GM12878 (cell line): ENCODE measurements around the gene CCDC3. TPM values are rescaled to one million over a fixed set of nuclear protein-coding genes. Genes with fewer than 3 reads are reported as not detected.

Experiments
- ATAC-seq: fragments of 200-7000 bp; cut with Tn5 transposase; 3 replicates; pipeline ENCODE4 v1.9.1; 2020; ENCODE audit warnings: mild to moderate bottlenecking, moderate library complexity
- BruUV-seq: library from RNA; stranded (reverse); fragments of 400-500 nt; replicated peaks from 2 replicates; lab custom pipeline; 2021; lab: Mats Ljungman, UMichigan
- CTCF ChIA-PET: fragments of 300-600 bp; sonication (Branson Sonifier 250); formaldehyde crosslinking; extraction: SDS; loops from one replicate; lab custom pipeline; 2021; ENCODE audit warnings: inconsistent platforms; lab: Yijun Ruan, JAX
- POLR2A ChIA-PET: fragments of 350-600 bp; formaldehyde crosslinking; extraction: SDS; loops from one replicate; lab custom pipeline; 2021; ENCODE audit warnings: inconsistent platforms; lab: Charles Lee
- RAD21 ChIA-PET: fragments of 300-600 bp; sonication (Branson Sonifier 250); formaldehyde crosslinking; loops from one replicate; lab custom pipeline; 2023; ENCODE audit warnings: antibody characterized with exemption; ENCODE audit not compliant: unreplicated experiment; lab: Charles Lee
- SMC1A ChIA-PET: fragments of 300-600 bp; sonication (Branson Sonifier 250); formaldehyde crosslinking; loops from one replicate; lab custom pipeline; 2023; ENCODE audit not compliant: unreplicated experiment, uncharacterized antibody; lab: Charles Lee
- DNase-seq: peaks from one replicate; pipeline ENCODE4 v3.0.0-alpha.2; 2011; ENCODE audit warnings: low read depth, low spot score
- FAIRE-seq: peaks from 3 replicates; lab custom pipeline; 2011; peaks lifted over from hg19 to GRCh38; lab: Jason Lieb, UNC
- H2AFZ ChIP-seq: 2 replicates; pipeline ENCODE4 v1.6.0; 2011; ENCODE audit warnings: low read depth, low read length, control low read depth; ENCODE audit not compliant: control insufficient read depth
- H3K27ac ChIP-seq: 2 replicates; pipeline ENCODE4 v1.5.1; 2011; ENCODE audit warnings: control low read depth; ENCODE audit not compliant: control insufficient read depth, insufficient read depth
- H3K27me3 ChIP-seq, 2 experiments: replicated peaks in 1 of 2; 2 replicates each; pipeline versions ENCODE4 v1.6.0 to v1.6.1; 2011; ENCODE audit warnings: low read length in 1 of 2; ENCODE audit not compliant: control insufficient read depth in 2 of 2, insufficient read depth in 2 of 2
- H3K36me3 ChIP-seq, 2 experiments: 2 replicates each; pipeline ENCODE4 v1.5.1; 2011; ENCODE audit warnings: low read length in 1 of 2; ENCODE audit not compliant: control insufficient read depth in 2 of 2, insufficient read depth in 2 of 2
- H3K4me1 ChIP-seq: 2 replicates; pipeline ENCODE4 v1.6.1; 2011; ENCODE audit warnings: mild to moderate bottlenecking, low read length, moderate library complexity, mixed read lengths; ENCODE audit not compliant: control insufficient read depth, insufficient read depth
- H3K4me2 ChIP-seq: 2 replicates; pipeline ENCODE4 v1.6.0; 2011; ENCODE audit warnings: control low read depth; ENCODE audit not compliant: control insufficient read depth, insufficient read depth
- H3K4me3 ChIP-seq: fragments of 200-600 bp; sonication (generic); 2 replicates; pipeline ENCODE4 v1.5.1; 2016
- H3K79me2 ChIP-seq: 2 replicates; pipeline ENCODE4 v1.6.0; 2011; ENCODE audit warnings: low read length; ENCODE audit not compliant: control insufficient read depth, insufficient read depth
- H3K9ac ChIP-seq: 2 replicates; pipeline ENCODE4 v1.8.0; 2011; ENCODE audit warnings: low read length, control low read depth, mixed read lengths; ENCODE audit not compliant: control insufficient read depth, insufficient read depth
- H3K9me3 ChIP-seq: replicated peaks from 3 replicates; pipeline ENCODE4 v1.5.1; 2011; ENCODE audit warnings: mild to moderate bottlenecking, low read length; ENCODE audit not compliant: control insufficient read depth, insufficient read depth
- H4K20me1 ChIP-seq: 2 replicates; pipeline ENCODE4 v1.6.0; 2011; ENCODE audit not compliant: control insufficient read depth, insufficient read depth
- CBX5 ChIP-seq: sonication (generic); IDR thresholded peaks from 2 replicates; pipeline ENCODE4 v1.6.1; 2016; ENCODE audit warnings: low read depth, moderate library complexity, mild to moderate bottlenecking, inconsistent platforms
- DPF2 ChIP-seq: fragments of 450-650 bp; IDR thresholded peaks from 2 replicates; pipeline ENCODE4 v1.6.1; 2017; ENCODE audit warnings: mild to moderate bottlenecking
- EZH2 ChIP-seq: IDR thresholded peaks from 2 replicates; pipeline ENCODE4 v1.6.1; 2012; ENCODE audit warnings: low read depth, mild to moderate bottlenecking, control low read depth, inconsistent platforms, low read length, borderline replicate concordance; ENCODE audit not compliant: control insufficient read depth
- HDAC2 ChIP-seq: fragments of 200-600 bp; sonication (generic); IDR thresholded peaks from 2 replicates; pipeline ENCODE4 v1.6.1; 2017
- IRF5 ChIP-seq: fragments of 450-650 bp; IDR thresholded peaks from 2 replicates; pipeline ENCODE4 v1.6.1; 2017; ENCODE audit warnings: borderline replicate concordance
- JUNB ChIP-seq: IDR thresholded peaks from 2 replicates; pipeline ENCODE4 v1.6.1; 2016; ENCODE audit warnings: antibody characterized with exemption, mild to moderate bottlenecking
- NFYA ChIP-seq: IDR thresholded peaks from 2 replicates; pipeline ENCODE4 v1.6.1; 2011; ENCODE audit warnings: low read depth, mild to moderate bottlenecking, low read length, improper control_type of control experiment, borderline replicate concordance
- NR2F1 ChIP-seq: fragments of 450-650 bp; conservative IDR thresholded peaks from 2 replicates; pipeline ENCODE4 v1.6.1; 2017; ENCODE audit warnings: mild to moderate bottlenecking
- POLR2A ChIP-seq: IDR thresholded peaks from 2 replicates; pipeline ENCODE4 v1.6.1; 2011; ENCODE audit warnings: low read depth, mild to moderate bottlenecking, low read length
- RAD51 ChIP-seq: fragments of 450-650 bp; IDR thresholded peaks from 2 replicates; pipeline ENCODE4 v1.6.1; 2016; ENCODE audit warnings: moderate library complexity, mild to moderate bottlenecking, inconsistent platforms
- RBBP5 ChIP-seq: fragments of 200-600 bp; sonication (generic); conservative IDR thresholded peaks from 2 replicates; pipeline ENCODE4 v1.6.1; 2016
- RFX5 ChIP-seq: IDR thresholded peaks from 2 replicates; pipeline ENCODE4 v1.6.1; 2011; ENCODE audit warnings: low read depth, low read length, improper control_type of control experiment
- SP1 ChIP-seq: IDR thresholded peaks from one replicate; pipeline ENCODE4 v1.6.1; 2011; ENCODE audit warnings: low read depth, low read length
- SRF ChIP-seq, 2 experiments: IDR thresholded peaks; 2 replicates each; pipeline ENCODE4 v1.6.1; 2011; ENCODE audit warnings: low read depth in 2 of 2, low read length in 2 of 2, mild to moderate bottlenecking in 1 of 2, moderate library complexity in 1 of 2
- SUZ12 ChIP-seq: fragments of 200-600 bp; sonication (generic); IDR thresholded peaks from one replicate; pipeline ENCODE4 v1.6.1; 2018; ENCODE audit warnings: antibody characterized with exemption, mild to moderate bottlenecking; ENCODE audit not compliant: unreplicated experiment
- ZBTB4 ChIP-seq: fragments of 450-650 bp; formaldehyde crosslinking; IDR thresholded peaks from 2 replicates; pipeline ENCODE4 v1.4.0; 2022; ENCODE audit warnings: mild to moderate bottlenecking, moderate library complexity
- WGBS: methylation state at CpG from one replicate; pipeline ENCODE4 v1.1.6; 2016; ENCODE audit warnings: low lambda C conversion rate; ENCODE audit not compliant: insufficient replicate concordance, insufficient coverage; ENCODE audit errors: missing lambda C conversion rate; 5-methylcytosine and 5-hydroxymethylcytosine counted together
- in situ Hi-C: fragments of 300-500 bp; cut with MboI; formaldehyde crosslinking; loops from 9 replicates; pipeline ENCODE4 v1.14.3; 2018; ENCODE audit warnings: mixed read lengths
- intact Hi-C: fragments of 100-400 bp; cut with micrococcal nuclease; formaldehyde crosslinking; loops from one replicate; pipeline ENCODE4 v1.14.2; 2022; ENCODE audit not compliant: unreplicated experiment
- polyA plus RNA-seq, 11 experiments: library from polyadenylated mRNA; depleted of rRNA in 4 of 11; unstranded in 6 of 11; stranded (reverse) in 5 of 11; fragments of >200 nt; fragmentation: Nextera tagmentation in 4 of 11; fragmentation: Illumina TruSeq in 1 of 11; extraction: Ambion mirVana in 4 of 11; extraction: Trizol in 1 of 11; gene quantifications; 1 replicate in 1 of 11; 2 replicates in 10 of 11; pipeline versions ENCODE4 v1.2.1 to v1.2.3, GENCODE V29; 2011 to 2016; ENCODE audit warnings: inconsistent platforms in 2 of 11, missing spikeins in 2 of 11, low read depth in 1 of 11
- total RNA-seq, 4 experiments: library from RNA; depleted of rRNA in 3 of 4; stranded (reverse); fragments of >200 nt in 3 of 4; fragmentation: Illumina TruSeq in 1 of 4; extraction: Trizol in 1 of 4; gene quantifications; 2 replicates each; pipeline versions ENCODE4 v1.2.1 to v1.2.3, GENCODE V29; 2013 to 2021
- TF ChIP-seq, protein P1 (sequence below): IDR thresholded peaks from 2 replicates; pipeline ENCODE4 v1.6.1; 2012; ENCODE audit warnings: low read length, inconsistent platforms
- TF ChIP-seq, protein P2 (sequence below): fragments of 150-350 bp; IDR thresholded peaks from 2 replicates; pipeline ENCODE4 v1.6.1; 2014; ENCODE audit warnings: mild to moderate bottlenecking, low read depth, low read length

The CCDC3 gene
- total and polyA plus RNA-seq, 10 of the 15 experiments (the other 5 are each of a cell fraction or from before 2014, with no cell fraction given) = 0.08 TPM; not detected in 9

DNA sequence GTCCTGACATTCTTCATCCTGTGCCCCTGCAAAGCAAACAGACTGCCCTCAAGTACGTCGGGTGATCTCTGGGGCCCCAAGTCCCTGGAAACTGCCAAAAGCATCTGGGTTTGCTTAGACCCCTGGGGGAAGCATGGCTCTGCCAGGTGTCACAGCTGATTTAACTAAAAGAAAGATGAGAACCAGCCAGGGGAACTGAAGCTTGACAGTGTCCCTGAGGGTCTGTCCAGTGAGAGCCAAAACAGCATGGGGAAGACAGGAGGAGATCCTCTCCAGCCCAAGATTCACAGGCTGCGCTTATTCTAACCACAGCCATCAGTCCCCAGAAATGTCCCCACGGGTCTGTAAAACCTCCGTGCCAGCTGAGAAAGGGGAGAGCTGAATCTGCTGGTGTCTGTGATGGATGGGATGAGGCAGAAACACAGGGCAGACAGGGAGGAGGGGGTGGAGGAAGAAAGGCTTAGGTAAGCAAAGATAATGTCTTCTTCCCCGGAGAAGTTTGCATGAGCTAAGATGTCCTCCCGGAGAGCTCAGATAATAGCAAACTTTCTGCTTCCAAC, 21.3 kb downstream of the CCDC3 start (continued):
- no peak for TF ChIP-seq ZBTB4 (CRISPR knock-in tag)
- TF ChIP-seq JUNB = no peak
- TF ChIP-seq RBBP5 = no peak
- no peak for TF ChIP-seq IRF5
- TF ChIP-seq HDAC2 = no peak
- TF ChIP-seq, protein P1, sequence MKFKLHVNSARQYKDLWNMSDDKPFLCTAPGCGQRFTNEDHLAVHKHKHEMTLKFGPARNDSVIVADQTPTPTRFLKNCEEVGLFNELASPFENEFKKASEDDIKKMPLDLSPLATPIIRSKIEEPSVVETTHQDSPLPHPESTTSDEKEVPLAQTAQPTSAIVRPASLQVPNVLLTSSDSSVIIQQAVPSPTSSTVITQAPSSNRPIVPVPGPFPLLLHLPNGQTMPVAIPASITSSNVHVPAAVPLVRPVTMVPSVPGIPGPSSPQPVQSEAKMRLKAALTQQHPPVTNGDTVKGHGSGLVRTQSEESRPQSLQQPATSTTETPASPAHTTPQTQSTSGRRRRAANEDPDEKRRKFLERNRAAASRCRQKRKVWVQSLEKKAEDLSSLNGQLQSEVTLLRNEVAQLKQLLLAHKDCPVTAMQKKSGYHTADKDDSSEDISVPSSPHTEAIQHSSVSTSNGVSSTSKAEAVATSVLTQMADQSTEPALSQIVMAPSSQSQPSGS = no peak

GRCh38 chr10:12978891-12979290, 22.6 kb downstream of the CCDC3 start:
- H3K27me3 ChIP-seq = peaks cover 0 to 3% of the 10 kb centered on the region in 2 experiments; a peak in 2 of 4 replicates
- H3K9me3 ChIP-seq = no peaks in the 10 kb centered on the region
- no peak for TF ChIP-seq POLR2A
- no peak for TF ChIP-seq RAD51
- TF ChIP-seq CBX5 = no peak
- TF ChIP-seq RFX5 = no peak
- TF ChIP-seq NFYA = no peak
- no peak for TF ChIP-seq SP1
- TF ChIP-seq EZH2 = no peak
- TF ChIP-seq SUZ12 = no peak
- TF ChIP-seq DPF2 = no peak
- no peak for TF ChIP-seq SRF (IDR thresholded peaks at IDR 0.05; ENCODE audit: low read depth in 2 of 2, low read length in 2 of 2)
- no peak for TF ChIP-seq NR2F1
- TF ChIP-seq, protein P2, sequence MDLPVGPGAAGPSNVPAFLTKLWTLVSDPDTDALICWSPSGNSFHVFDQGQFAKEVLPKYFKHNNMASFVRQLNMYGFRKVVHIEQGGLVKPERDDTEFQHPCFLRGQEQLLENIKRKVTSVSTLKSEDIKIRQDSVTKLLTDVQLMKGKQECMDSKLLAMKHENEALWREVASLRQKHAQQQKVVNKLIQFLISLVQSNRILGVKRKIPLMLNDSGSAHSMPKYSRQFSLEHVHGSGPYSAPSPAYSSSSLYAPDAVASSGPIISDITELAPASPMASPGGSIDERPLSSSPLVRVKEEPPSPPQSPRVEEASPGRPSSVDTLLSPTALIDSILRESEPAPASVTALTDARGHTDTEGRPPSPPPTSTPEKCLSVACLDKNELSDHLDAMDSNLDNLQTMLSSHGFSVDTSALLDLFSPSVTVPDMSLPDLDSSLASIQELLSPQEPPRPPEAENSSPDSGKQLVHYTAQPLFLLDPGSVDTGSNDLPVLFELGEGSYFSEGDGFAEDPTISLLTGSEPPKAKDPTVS = no peak
- intact Hi-C loops = no loop called here
- H3K4me1 ChIP-seq = no peaks in the 10 kb centered on the region
- H3K79me2 ChIP-seq = no peaks in the 10 kb centered on the region
- no peak overlapping the region for H3K27ac ChIP-seq
- ATAC-seq (no peak), DNase-seq (no peak), FAIRE-seq (no peak)
- ChIA-PET POLR2A (no interaction called here), RAD21 (no interaction called here), CTCF (no interaction called here), SMC1A (no interaction called here)
- H2AFZ ChIP-seq = no peak overlapping the region
- H3K4me3 ChIP-seq = no peak overlapping the region
- no peaks in the 10 kb centered on the region for H4K20me1 ChIP-seq
- 47% methylated on average over 4 of the region's 4 CpGs for WGBS
- in situ Hi-C loops = no loop called here
- H3K9ac ChIP-seq = no peak overlapping the region
- no peaks in the 10 kb centered on the region for H3K36me3 ChIP-seq
- no TSS peak for BruUV-seq
- no peak overlapping the region for H3K4me2 ChIP-seq
